ENCODE results near the gene CEP104. TPM values are rescaled to one million over a fixed set of nuclear protein-coding genes. Genes with fewer than 3 reads are reported as not detected.
A peak's percentile ranks its signal among the peaks of the same experiment; 100 is the strongest.

Gene CEP104
- polyA plus RNA-seq, 1 donor (not counting 4 experiments of a cell fraction or from before 2014, with no cell fraction given): 35.7 TPM

DNA sequence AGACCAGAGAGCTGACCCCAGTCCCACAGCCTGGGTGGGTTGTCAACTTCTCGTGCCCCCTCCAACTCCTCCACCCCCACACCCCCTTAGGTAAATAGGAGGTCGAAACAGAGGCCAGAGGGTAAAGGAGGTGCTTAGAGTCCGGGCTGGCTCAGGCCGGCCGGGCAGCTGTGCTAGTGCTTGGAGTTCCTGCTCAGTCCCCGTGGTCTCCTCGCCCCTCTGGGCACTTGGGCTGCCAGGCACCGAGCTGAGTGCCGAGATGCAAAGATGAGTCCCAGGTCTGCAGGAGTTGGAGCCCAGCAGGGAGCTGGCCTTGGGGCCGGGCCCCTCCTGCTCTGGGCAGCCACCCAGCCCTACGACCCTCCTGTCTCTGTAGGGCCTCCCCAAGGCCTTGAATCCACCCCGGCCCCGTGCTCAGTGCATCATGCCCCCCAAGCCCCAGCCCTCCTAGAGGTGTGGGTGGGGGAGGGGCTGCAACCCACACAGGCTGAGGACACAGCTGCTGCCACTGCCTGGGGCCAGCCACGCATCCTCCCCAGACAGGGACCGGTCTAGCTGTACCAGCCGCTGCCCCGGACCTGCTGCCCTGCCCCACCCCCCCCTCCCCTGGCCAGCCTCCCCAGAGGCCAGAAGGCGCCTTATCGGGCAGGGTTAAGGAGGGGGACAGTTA is 82.6 kb downstream of the CEP104 start:
- Histone ChIP-seq H3K9me1 (ENCODE audit: control insufficient read depth, extremely low read depth, insufficient read depth, low read length) (no peaks in the 10 kb centered on the region), H3K4me2 (ENCODE audit: control insufficient read depth, extremely low read depth, insufficient read depth, low read depth, low read length) (no peak overlapping the region), H4K20me1 (ENCODE audit: control insufficient read depth, extremely low read depth, insufficient read depth, low read length) (no peaks in the 10 kb centered on the region), H3K36me3 (ENCODE audit: control insufficient read depth in 2 of 2, extremely low read depth in 1 of 2, insufficient read depth in 2 of 2, low read length in 2 of 2) (peaks cover 0 to 4% of the 10 kb centered on the region in 2 experiments), H3K4me1 (ENCODE audit: control insufficient read depth, extremely low read depth, insufficient read depth, low read length) (peaks cover 5% of the 10 kb centered on the region), H2AFZ (ENCODE audit: control insufficient read depth, low read length) (no peak overlapping the region), H3K9ac (ENCODE audit: control insufficient read depth, extremely low read depth, insufficient read depth, low read length) (no peak overlapping the region), H3K79me2 (ENCODE audit: control insufficient read depth, insufficient read depth, low read length) (no peaks in the 10 kb centered on the region), H3K4me3 (ENCODE audit: control insufficient read depth in 2 of 3, extremely low read depth in 1 of 3, insufficient read depth in 2 of 3, low read depth in 1 of 3, low read length in 3 of 3) (no peak overlapping the region), H3K9me3 (ENCODE audit: control insufficient read depth, low read depth, low read length) (no peaks in the 10 kb centered on the region), H3K27ac (ENCODE audit: control insufficient read depth, insufficient read depth, low read length) (no peak overlapping the region), H3K27me3 (ENCODE audit: control insufficient read depth, extremely low read depth, insufficient read depth, low read length) (no peaks in the 10 kb centered on the region)
- TF ChIP-seq EZH2 (IDR thresholded peaks at IDR 0.05; ENCODE audit: low read length): no peak
- TF ChIP-seq, protein P1, sequence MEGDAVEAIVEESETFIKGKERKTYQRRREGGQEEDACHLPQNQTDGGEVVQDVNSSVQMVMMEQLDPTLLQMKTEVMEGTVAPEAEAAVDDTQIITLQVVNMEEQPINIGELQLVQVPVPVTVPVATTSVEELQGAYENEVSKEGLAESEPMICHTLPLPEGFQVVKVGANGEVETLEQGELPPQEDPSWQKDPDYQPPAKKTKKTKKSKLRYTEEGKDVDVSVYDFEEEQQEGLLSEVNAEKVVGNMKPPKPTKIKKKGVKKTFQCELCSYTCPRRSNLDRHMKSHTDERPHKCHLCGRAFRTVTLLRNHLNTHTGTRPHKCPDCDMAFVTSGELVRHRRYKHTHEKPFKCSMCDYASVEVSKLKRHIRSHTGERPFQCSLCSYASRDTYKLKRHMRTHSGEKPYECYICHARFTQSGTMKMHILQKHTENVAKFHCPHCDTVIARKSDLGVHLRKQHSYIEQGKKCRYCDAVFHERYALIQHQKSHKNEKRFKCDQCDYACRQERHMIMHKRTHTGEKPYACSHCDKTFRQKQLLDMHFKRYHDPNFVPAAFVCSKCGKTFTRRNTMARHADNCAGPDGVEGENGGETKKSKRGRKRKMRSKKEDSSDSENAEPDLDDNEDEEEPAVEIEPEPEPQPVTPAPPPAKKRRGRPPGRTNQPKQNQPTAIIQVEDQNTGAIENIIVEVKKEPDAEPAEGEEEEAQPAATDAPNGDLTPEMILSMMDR (optimal IDR thresholded peaks at IDR 0.05 in 1 of 3, IDR thresholded peaks at IDR 0.05 in 1 of 3, conservative IDR thresholded peaks at IDR 0.05 in 1 of 3; ENCODE audit: extremely low read depth in 1 of 3, insufficient read depth in 2 of 3, low read length in 3 of 3): no peak
- FAIRE-seq: no peak
- DNase-seq (ENCODE audit: low read depth, low spot score): no peak
- dilution Hi-C loops (cut with MboI; ENCODE audit: extremely low pct_ligation_motif_present, low sequenced_read_pairs): no loop called here

DNA sequence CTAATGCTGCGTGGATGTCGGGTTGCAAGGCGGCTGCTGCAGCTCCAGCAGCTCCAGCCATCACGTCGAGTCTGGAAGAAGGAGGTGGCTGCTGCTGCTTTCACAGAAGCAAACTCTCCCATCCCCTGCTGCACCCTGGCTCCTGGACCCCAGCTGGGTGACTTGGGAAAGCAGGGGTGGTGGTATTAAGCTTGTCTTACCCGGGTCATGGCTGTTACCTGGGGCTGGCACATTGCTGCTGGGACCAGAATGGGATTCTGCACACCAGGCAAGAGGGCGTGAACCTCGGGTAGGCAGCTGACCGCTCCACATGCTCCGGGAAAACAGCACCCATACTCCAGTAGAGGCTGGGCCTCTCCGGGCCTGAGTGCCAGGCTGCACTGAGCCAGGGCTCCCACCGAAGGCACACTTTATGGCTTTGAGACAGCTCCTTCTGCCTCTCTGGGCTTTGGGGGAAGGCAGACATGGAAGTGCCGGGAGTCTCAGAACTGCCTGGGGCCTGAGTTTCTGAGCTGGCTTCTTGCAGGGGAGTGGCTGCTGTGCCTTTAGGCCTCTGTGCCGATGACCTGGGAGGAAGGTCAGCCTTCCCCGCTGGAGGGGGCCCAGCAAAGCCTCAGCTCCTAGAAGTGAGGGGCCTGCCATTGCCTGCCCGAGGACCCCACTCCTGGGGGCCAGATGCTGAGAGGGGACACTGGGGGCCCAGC is 83.3 kb downstream of the CEP104 start:
- no peak for FAIRE-seq
- dilution Hi-C loops (cut with MboI; ENCODE audit: extremely low pct_ligation_motif_present, low sequenced_read_pairs): no loop called here
- peaks cover 5% of the 10 kb centered on the region for H3K4me1 ChIP-seq (ENCODE audit: control insufficient read depth, extremely low read depth, insufficient read depth, low read length)
- H3K4me3 ChIP-seq (ENCODE audit: control insufficient read depth in 2 of 3, extremely low read depth in 1 of 3, insufficient read depth in 2 of 3, low read depth in 1 of 3, low read length in 3 of 3): no peak overlapping the region
- H3K4me2 ChIP-seq (ENCODE audit: control insufficient read depth, extremely low read depth, insufficient read depth, low read depth, low read length): peak overlapping the region; percentile 71
- no peak overlapping the region for H3K9ac ChIP-seq (ENCODE audit: control insufficient read depth, extremely low read depth, insufficient read depth, low read length)
- no peaks in the 10 kb centered on the region for H3K27me3 ChIP-seq (ENCODE audit: control insufficient read depth, extremely low read depth, insufficient read depth, low read length)
- DNase-seq (ENCODE audit: low read depth, low spot score): no peak
- no peak overlapping the region for H3K27ac ChIP-seq (ENCODE audit: control insufficient read depth, insufficient read depth, low read length)
- H3K9me3 ChIP-seq (ENCODE audit: control insufficient read depth, low read depth, low read length): no peaks in the 10 kb centered on the region
- no peaks in the 10 kb centered on the region for H4K20me1 ChIP-seq (ENCODE audit: control insufficient read depth, extremely low read depth, insufficient read depth, low read length)
- no peaks in the 10 kb centered on the region for H3K79me2 ChIP-seq (ENCODE audit: control insufficient read depth, insufficient read depth, low read length)
- no peaks in the 10 kb centered on the region for H3K9me1 ChIP-seq (ENCODE audit: control insufficient read depth, extremely low read depth, insufficient read depth, low read length)
- TF ChIP-seq EZH2 (IDR thresholded peaks at IDR 0.05; ENCODE audit: low read length): no peak
- TF ChIP-seq, protein P1 (optimal IDR thresholded peaks at IDR 0.05 in 1 of 3, IDR thresholded peaks at IDR 0.05 in 1 of 3, conservative IDR thresholded peaks at IDR 0.05 in 1 of 3; ENCODE audit: extremely low read depth in 1 of 3, insufficient read depth in 2 of 3, low read length in 3 of 3): no peak
- H3K36me3 ChIP-seq (ENCODE audit: control insufficient read depth in 2 of 2, extremely low read depth in 1 of 2, insufficient read depth in 2 of 2, low read length in 2 of 2): no peaks in the 10 kb centered on the region
- no peak overlapping the region for H2AFZ ChIP-seq (ENCODE audit: control insufficient read depth, low read length)

Data from keratinocyte (primary cell).